Endothelial cell (in vitro differentiated cells): ENCODE results near the gene ARHGAP6. TPM values are rescaled to one million over a fixed set of nuclear protein-coding genes. Genes with fewer than 3 reads are reported as not detected.

Experiments used
- DNase-seq: peaks from one replicate; pipeline ENCODE4 v3.0.0; 2021; ENCODE audit warnings: low spot score
- H3K27ac Mint-ChIP-seq: one replicate; pipeline ENCODE4 v1.8.0; 2021; ENCODE audit warnings: mixed read lengths, inconsistent platforms; ENCODE audit not compliant: unreplicated experiment
- H3K27me3 Mint-ChIP-seq: one replicate; pipeline ENCODE4 v1.8.0; 2021; ENCODE audit warnings: mild to moderate bottlenecking, moderate library complexity, mixed read lengths, inconsistent platforms; ENCODE audit not compliant: unreplicated experiment
- H3K36me3 Mint-ChIP-seq: one replicate; pipeline ENCODE4 v1.8.0; 2021; ENCODE audit warnings: mild to moderate bottlenecking, low read depth, mixed read lengths, inconsistent platforms; ENCODE audit not compliant: unreplicated experiment
- H3K4me1 Mint-ChIP-seq: one replicate; pipeline ENCODE4 v1.8.0; 2021; ENCODE audit warnings: mild to moderate bottlenecking, mixed read lengths, inconsistent platforms; ENCODE audit not compliant: unreplicated experiment
- H3K4me3 Mint-ChIP-seq: one replicate; pipeline ENCODE4 v1.8.0; 2021; ENCODE audit warnings: mild to moderate bottlenecking, mixed read lengths, inconsistent platforms; ENCODE audit not compliant: unreplicated experiment
- H3K9me3 Mint-ChIP-seq: one replicate; pipeline ENCODE4 v1.8.0; 2021; ENCODE audit warnings: mixed read lengths, inconsistent platforms; ENCODE audit not compliant: unreplicated experiment
- total RNA-seq: library from RNA; stranded (reverse); fragmentation: NEBNext Ultra II Directional; extraction: Animal tissue kit (Norgen Biotek cat#: 25700); gene quantifications from one replicate; pipeline ENCODE4 v1.2.1, GENCODE V29; 2021; ENCODE audit not compliant: unreplicated experiment
- TF ChIP-seq, protein P1 (sequence below): fragments of 200-600 bp; sonication (generic); IDR thresholded peaks from one replicate; pipeline ENCODE4 v1.5.0; 2021; ENCODE audit warnings: antibody characterized with exemption; ENCODE audit not compliant: unreplicated experiment

The ARHGAP6 gene
- total RNA-seq, 1 donor from 2014 or later, result 4.1 TPM

- Mint-ChIP-seq H3K36me3 (no peaks in the 10 kb centered on the region), H3K9me3 (no peaks in the 10 kb centered on the region), H3K27ac (no peak overlapping the region), H3K4me3 (no peak overlapping the region), H3K4me1 (no peaks in the 10 kb centered on the region), H3K27me3 (no peaks in the 10 kb centered on the region)
- TF ChIP-seq, protein P1, sequence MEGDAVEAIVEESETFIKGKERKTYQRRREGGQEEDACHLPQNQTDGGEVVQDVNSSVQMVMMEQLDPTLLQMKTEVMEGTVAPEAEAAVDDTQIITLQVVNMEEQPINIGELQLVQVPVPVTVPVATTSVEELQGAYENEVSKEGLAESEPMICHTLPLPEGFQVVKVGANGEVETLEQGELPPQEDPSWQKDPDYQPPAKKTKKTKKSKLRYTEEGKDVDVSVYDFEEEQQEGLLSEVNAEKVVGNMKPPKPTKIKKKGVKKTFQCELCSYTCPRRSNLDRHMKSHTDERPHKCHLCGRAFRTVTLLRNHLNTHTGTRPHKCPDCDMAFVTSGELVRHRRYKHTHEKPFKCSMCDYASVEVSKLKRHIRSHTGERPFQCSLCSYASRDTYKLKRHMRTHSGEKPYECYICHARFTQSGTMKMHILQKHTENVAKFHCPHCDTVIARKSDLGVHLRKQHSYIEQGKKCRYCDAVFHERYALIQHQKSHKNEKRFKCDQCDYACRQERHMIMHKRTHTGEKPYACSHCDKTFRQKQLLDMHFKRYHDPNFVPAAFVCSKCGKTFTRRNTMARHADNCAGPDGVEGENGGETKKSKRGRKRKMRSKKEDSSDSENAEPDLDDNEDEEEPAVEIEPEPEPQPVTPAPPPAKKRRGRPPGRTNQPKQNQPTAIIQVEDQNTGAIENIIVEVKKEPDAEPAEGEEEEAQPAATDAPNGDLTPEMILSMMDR, result no peak
- DNase-seq, result no peak
These were observed 56.6 kb downstream of the ARHGAP6 start for GRCh38 chrX:11609109-11609508.

DNA sequence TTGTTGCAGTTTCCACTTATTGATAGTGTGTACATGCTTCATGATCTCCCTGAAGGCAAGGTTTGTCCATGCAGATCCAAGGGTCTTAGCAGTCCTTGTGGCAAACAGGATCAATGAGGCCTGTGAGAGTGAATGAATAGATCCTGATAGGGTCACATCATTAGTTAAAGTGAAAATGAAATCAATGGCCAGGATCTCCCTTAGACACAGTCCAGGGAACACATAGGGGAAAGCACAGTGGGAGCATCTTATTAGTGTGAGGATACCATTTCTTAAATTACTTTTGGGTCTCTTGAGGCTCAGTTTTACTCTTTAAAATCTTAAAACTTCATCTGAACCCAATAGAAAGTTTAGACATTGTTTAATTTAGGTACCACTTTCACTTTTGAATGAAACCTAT, 59.3 kb downstream of the ARHGAP6 start:
- no peaks in the 10 kb centered on the region for H3K9me3 Mint-ChIP-seq
- H3K36me3 Mint-ChIP-seq, result no peaks in the 10 kb centered on the region
- H3K4me3 Mint-ChIP-seq, result no peak overlapping the region
- no peaks in the 10 kb centered on the region for H3K4me1 Mint-ChIP-seq
- H3K27ac Mint-ChIP-seq, result no peak overlapping the region
- no peaks in the 10 kb centered on the region for H3K27me3 Mint-ChIP-seq
- TF ChIP-seq, protein P1, result no peak
- DNase-seq, result no peak

GRCh38 chrX:11600578-11600977, 65.1 kb downstream of the ARHGAP6 start:
- Mint-ChIP-seq H3K27me3 (peaks cover 2% of the 10 kb centered on the region), H3K4me1 (no peaks in the 10 kb centered on the region), H3K27ac (no peak overlapping the region), H3K36me3 (no peaks in the 10 kb centered on the region), H3K4me3 (no peak overlapping the region), H3K9me3 (no peaks in the 10 kb centered on the region)
- TF ChIP-seq, protein P1, result no peak
- DNase-seq, result no peak

DNA sequence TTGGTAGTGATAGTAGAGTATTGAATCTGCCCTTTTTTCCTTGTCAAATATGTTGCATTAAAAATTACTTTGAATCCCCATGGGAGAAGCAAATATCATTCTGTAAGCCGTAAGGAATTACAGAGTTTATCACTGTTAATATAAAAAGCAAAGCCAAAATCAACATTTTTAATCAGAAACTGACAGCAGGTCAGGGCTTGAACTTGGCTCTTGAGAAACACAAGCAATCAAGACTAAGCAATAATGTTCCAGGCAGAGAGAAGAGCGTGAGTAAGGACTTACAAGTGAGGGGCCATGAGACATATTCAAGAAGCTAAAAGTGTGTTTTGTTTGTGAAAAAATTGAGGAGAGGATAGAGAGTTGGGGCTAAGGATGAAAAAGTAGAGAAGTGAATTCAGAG, 68.2 kb downstream of the ARHGAP6 start:
- TF ChIP-seq, protein P1, result no peak
- H3K4me1 Mint-ChIP-seq, result no peaks in the 10 kb centered on the region
- no peak for DNase-seq
- H3K9me3 Mint-ChIP-seq, result no peaks in the 10 kb centered on the region
- no peaks in the 10 kb centered on the region for H3K36me3 Mint-ChIP-seq
- H3K27me3 Mint-ChIP-seq, result peaks cover 2% of the 10 kb centered on the region
- no peak overlapping the region for H3K27ac Mint-ChIP-seq
- H3K4me3 Mint-ChIP-seq, result no peak overlapping the region

DNA sequence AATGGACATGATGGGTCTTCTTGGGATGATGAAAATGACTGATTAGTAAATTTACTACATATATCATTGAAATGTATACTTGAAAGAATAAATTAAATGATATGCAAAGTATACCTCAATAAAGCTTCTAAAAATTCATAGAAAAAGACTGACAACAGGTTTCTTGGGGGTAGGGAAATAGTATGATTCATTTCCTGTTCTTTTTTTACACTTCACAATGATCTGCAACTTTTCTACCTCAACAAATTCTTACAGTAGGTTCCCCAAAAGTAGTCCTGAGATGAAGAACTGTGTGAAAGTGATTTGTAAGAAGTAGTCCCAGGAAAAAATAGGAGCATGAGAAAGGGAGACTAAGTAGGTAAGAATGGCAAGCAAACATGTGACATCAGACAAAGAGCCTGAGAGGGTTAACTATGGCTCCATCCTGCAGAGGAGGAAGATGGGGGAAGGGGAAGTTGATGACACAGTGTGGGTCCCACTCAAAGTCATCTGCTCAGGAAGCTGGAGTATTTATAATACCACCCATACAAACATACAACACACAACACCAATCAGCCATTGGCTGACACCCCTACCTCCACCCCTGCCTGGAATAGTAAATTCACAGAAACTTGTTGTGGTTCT, 73.9 kb downstream of the ARHGAP6 start:
- no peak for DNase-seq
- Mint-ChIP-seq H3K4me3 (no peak overlapping the region), H3K4me1 (no peaks in the 10 kb centered on the region), H3K27ac (no peak overlapping the region), H3K9me3 (no peaks in the 10 kb centered on the region), H3K27me3 (no peaks in the 10 kb centered on the region), H3K36me3 (no peaks in the 10 kb centered on the region)
- TF ChIP-seq, protein P1, result no peak
